ENCODE measurements around the gene MYO1B. TPM values are rescaled to one million over a fixed set of nuclear protein-coding genes. Genes with fewer than 3 reads are reported as not detected.

The MYO1B gene
- total and polyA plus RNA-seq, 2 of the 8 experiments (the other 6 are each of a cell fraction or from before 2014, with no cell fraction given): 15.5 to 61.2 TPM

GRCh38 chr2:191218292-191218898 is 26.8 kb upstream of the MYO1B start:
- no peak overlapping the region for H3K14ac ChIP-seq (ENCODE audit: insufficient read length)
- 32% methylated on average over 5 of the region's 5 CpGs; no CpG with 5 or more reads in 1 of the 2 experiments for WGBS, 2 experiments (ENCODE audit: extremely low coverage in 1 of 2, insufficient coverage in 1 of 2, insufficient read length in 1 of 2, insufficient replicate concordance in 2 of 2, low coverage in 1 of 2, low lambda C conversion rate in 2 of 2, missing lambda C conversion rate in 1 of 2)
- H3K4me3 ChIP-seq (ENCODE audit: extremely low read depth in 1 of 4, insufficient read depth in 2 of 4, low read depth in 3 of 4, low read length in 4 of 4): no peak overlapping the region
- H3K4me1 ChIP-seq (replicated peaks in 1 of 4; ENCODE audit: control insufficient read depth in 3 of 4, insufficient read depth in 4 of 4, low read length in 3 of 4): peaks cover 0 to 3% (median 0%) of the 10 kb centered on the region in 4 experiments; a peak in 1 of 7 replicates
- POLR2A ChIA-PET (ENCODE audit: partially characterized antibody): interaction anchor here (0.7 to 2.2 kb wide), 2 partner anchors 27 to 37 kb away, joined by 3 to 7 read pairs; partner anchors contain the start of gene MYO1B
- no peak overlapping the region for H4K5ac ChIP-seq (ENCODE audit: insufficient read length, low read depth, low read length)
- no peak overlapping the region for H3K27ac ChIP-seq (ENCODE audit: low read depth, low read length)
- H3K79me1 ChIP-seq (ENCODE audit: low read depth, low read length): no peaks in the 10 kb centered on the region
- H3K56ac ChIP-seq (replicated peaks; ENCODE audit: insufficient read length, low read depth, low read length): no peak overlapping the region
- no peak overlapping the region for H2BK5ac ChIP-seq (ENCODE audit: low read depth, low read length)
- no peak overlapping the region for H3K4ac ChIP-seq (replicated peaks; ENCODE audit: insufficient read length, low read depth, low read length)
- H3K4me2 ChIP-seq (ENCODE audit: insufficient read depth in 1 of 2, low read depth in 2 of 2, low read length in 2 of 2): no peak overlapping the region
- CTCF ChIA-PET (ENCODE audit: partially characterized antibody): interaction anchor here (0.5 to 4.6 kb wide), 61 partner anchors 10 to 539 kb away, joined by 3 to 35 read pairs (median 4); no protein-coding TSS in a partner anchor
- no peak overlapping the region for H2BK20ac ChIP-seq (ENCODE audit: low read length)
- no peak overlapping the region for H3K9ac ChIP-seq (replicated peaks in 1 of 4; ENCODE audit: extremely low read depth in 1 of 4, low read depth in 3 of 4, low read length in 3 of 4)
- H2BK120ac ChIP-seq (replicated peaks; ENCODE audit: low read depth, low read length): no peak overlapping the region
- no peak overlapping the region for H4K91ac ChIP-seq (replicated peaks; ENCODE audit: insufficient read length, low read length)
- H3K36me3 ChIP-seq (ENCODE audit: control insufficient read depth in 2 of 4, insufficient read depth in 4 of 4, low read length in 3 of 4): no peaks in the 10 kb centered on the region
- peak overlapping the region; percentile 89 for H2AFZ ChIP-seq (ENCODE audit: low read length)
- H2AK5ac ChIP-seq (ENCODE audit: low read depth, low read length): no peak overlapping the region
- H4K8ac ChIP-seq (ENCODE audit: extremely low read depth, insufficient read depth, low read length): no peak overlapping the region
- H3K18ac ChIP-seq (ENCODE audit: extremely low read depth, low read length): no peak overlapping the region
- no peak overlapping the region for H2BK12ac ChIP-seq (ENCODE audit: low read depth, low read length)
- peak; percentile 91 for FAIRE-seq
- no peaks in the 10 kb centered on the region for H4K20me1 ChIP-seq (replicated peaks in 1 of 2; ENCODE audit: control insufficient read depth in 1 of 2, insufficient read depth in 2 of 2, low read length in 2 of 2)
- DNase-seq (ENCODE audit: low read depth in 1 of 2, low spot score in 2 of 2): peak; percentile 57 to 73
- no peak overlapping the region for H3K23ac ChIP-seq (ENCODE audit: insufficient read length)
- H3K23me2 ChIP-seq (ENCODE audit: low read depth, low read length): no peaks in the 10 kb centered on the region; the same call in 1 of the 2 replicates
- TF ChIP-seq, protein P1, sequence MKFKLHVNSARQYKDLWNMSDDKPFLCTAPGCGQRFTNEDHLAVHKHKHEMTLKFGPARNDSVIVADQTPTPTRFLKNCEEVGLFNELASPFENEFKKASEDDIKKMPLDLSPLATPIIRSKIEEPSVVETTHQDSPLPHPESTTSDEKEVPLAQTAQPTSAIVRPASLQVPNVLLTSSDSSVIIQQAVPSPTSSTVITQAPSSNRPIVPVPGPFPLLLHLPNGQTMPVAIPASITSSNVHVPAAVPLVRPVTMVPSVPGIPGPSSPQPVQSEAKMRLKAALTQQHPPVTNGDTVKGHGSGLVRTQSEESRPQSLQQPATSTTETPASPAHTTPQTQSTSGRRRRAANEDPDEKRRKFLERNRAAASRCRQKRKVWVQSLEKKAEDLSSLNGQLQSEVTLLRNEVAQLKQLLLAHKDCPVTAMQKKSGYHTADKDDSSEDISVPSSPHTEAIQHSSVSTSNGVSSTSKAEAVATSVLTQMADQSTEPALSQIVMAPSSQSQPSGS (IDR thresholded peaks at IDR 0.05; ENCODE audit: low read length): no peak
- no peak for TF ChIP-seq SIX5 (IDR thresholded peaks at IDR 0.05; ENCODE audit: low read depth, low read length)
- peak; percentile 83 to 86 for TF ChIP-seq RAD21 (IDR thresholded peaks at IDR 0.05 in 1 of 2, conservative IDR thresholded peaks at IDR 0.05 in 1 of 2; ENCODE audit: low read depth in 2 of 2, low read length in 2 of 2)
- TF ChIP-seq CTCF (IDR thresholded peaks at IDR 0.05; ENCODE audit: control extremely low read depth in 1 of 3, insufficient read depth in 1 of 3, low read depth in 1 of 3, low read length in 3 of 3): peak; percentile 37 to 85 (median 70)
- TF ChIP-seq MAFK (IDR thresholded peaks at IDR 0.05; ENCODE audit: low read depth, low read length): 0 out of 2 replicates have a peak, but pooled peaks have one; percentile 25
- H3K27me3 ChIP-seq (replicated peaks in 1 of 4; ENCODE audit: control insufficient read depth in 3 of 4, extremely low read depth in 1 of 4, insufficient read depth in 3 of 4, low read length in 3 of 4): no peaks in the 10 kb centered on the region
- no peaks in the 10 kb centered on the region for H3K9me3 ChIP-seq (ENCODE audit: insufficient read depth in 2 of 2, low read depth in 1 of 2, low read length in 1 of 2)
- no peaks in the 10 kb centered on the region for H3K79me2 ChIP-seq (ENCODE audit: control insufficient read depth in 1 of 2, insufficient read depth in 2 of 2, low read length in 2 of 2)
- H2BK15ac ChIP-seq (ENCODE audit: low read length): no peak overlapping the region

Measured in H1 (cell line).